ENCODE data around the gene CPA1. TPM values are rescaled to one million over a fixed set of nuclear protein-coding genes. Genes with fewer than 3 reads are reported as not detected.

Gene CPA1
- polyA plus RNA-seq, 1 donor (not counting 4 experiments of a cell fraction or from before 2014, with no cell fraction given) = not detected

- Histone ChIP-seq H3K36me3 (ENCODE audit: control insufficient read depth in 2 of 2, extremely low read depth in 1 of 2, insufficient read depth in 2 of 2, low read length in 2 of 2) (no peaks in the 10 kb centered on the region), H3K9me1 (ENCODE audit: control insufficient read depth, extremely low read depth, insufficient read depth, low read length) (no peaks in the 10 kb centered on the region), H3K9me3 (ENCODE audit: control insufficient read depth, low read depth, low read length) (peaks cover 4% of the 10 kb centered on the region), H3K4me1 (ENCODE audit: control insufficient read depth, extremely low read depth, insufficient read depth, low read length) (peaks cover 38% of the 10 kb centered on the region), H3K27me3 (ENCODE audit: control insufficient read depth, extremely low read depth, insufficient read depth, low read length) (no peaks in the 10 kb centered on the region), H3K4me3 (ENCODE audit: control insufficient read depth in 2 of 3, extremely low read depth in 1 of 3, insufficient read depth in 2 of 3, low read depth in 1 of 3, low read length in 3 of 3) (no peak overlapping the region), H3K4me2 (ENCODE audit: control insufficient read depth, extremely low read depth, insufficient read depth, low read depth, low read length) (no peak overlapping the region), H3K79me2 (ENCODE audit: control insufficient read depth, insufficient read depth, low read length) (no peaks in the 10 kb centered on the region), H3K27ac (ENCODE audit: control insufficient read depth, insufficient read depth, low read length) (no peak overlapping the region), H3K9ac (ENCODE audit: control insufficient read depth, extremely low read depth, insufficient read depth, low read length) (no peak overlapping the region), H4K20me1 (ENCODE audit: control insufficient read depth, extremely low read depth, insufficient read depth, low read length) (no peaks in the 10 kb centered on the region), H2AFZ (ENCODE audit: control insufficient read depth, low read length) (no peak overlapping the region)
- TF ChIP-seq CTCF (optimal IDR thresholded peaks at IDR 0.05 in 1 of 3, IDR thresholded peaks at IDR 0.05 in 1 of 3, conservative IDR thresholded peaks at IDR 0.05 in 1 of 3; ENCODE audit: extremely low read depth in 1 of 3, insufficient read depth in 2 of 3, low read length in 3 of 3) (no peak), EZH2 (IDR thresholded peaks at IDR 0.05; ENCODE audit: low read length) (no peak)
- DNase-seq (ENCODE audit: low read depth, low spot score) (no peak), FAIRE-seq (no peak)
- dilution Hi-C loops (cut with MboI; ENCODE audit: extremely low pct_ligation_motif_present, low sequenced_read_pairs) = no loop called here
These were observed 15.8 kb upstream of the CPA1 start for GRCh38 chr7:130364451-130364850.

GRCh38 chr7:130365088-130365487 lies 15.2 kb upstream of the CPA1 start:
- Histone ChIP-seq H4K20me1 (ENCODE audit: control insufficient read depth, extremely low read depth, insufficient read depth, low read length) (no peaks in the 10 kb centered on the region), H2AFZ (ENCODE audit: control insufficient read depth, low read length) (no peak overlapping the region), H3K4me2 (ENCODE audit: control insufficient read depth, extremely low read depth, insufficient read depth, low read depth, low read length) (no peak overlapping the region), H3K27me3 (ENCODE audit: control insufficient read depth, extremely low read depth, insufficient read depth, low read length) (no peaks in the 10 kb centered on the region), H3K36me3 (ENCODE audit: control insufficient read depth in 2 of 2, extremely low read depth in 1 of 2, insufficient read depth in 2 of 2, low read length in 2 of 2) (no peaks in the 10 kb centered on the region), H3K9me3 (ENCODE audit: control insufficient read depth, low read depth, low read length) (peaks cover 4% of the 10 kb centered on the region), H3K9ac (ENCODE audit: control insufficient read depth, extremely low read depth, insufficient read depth, low read length) (no peak overlapping the region), H3K9me1 (ENCODE audit: control insufficient read depth, extremely low read depth, insufficient read depth, low read length) (no peaks in the 10 kb centered on the region), H3K4me1 (ENCODE audit: control insufficient read depth, extremely low read depth, insufficient read depth, low read length) (peaks cover 40% of the 10 kb centered on the region), H3K27ac (ENCODE audit: control insufficient read depth, insufficient read depth, low read length) (no peak overlapping the region), H3K79me2 (ENCODE audit: control insufficient read depth, insufficient read depth, low read length) (no peaks in the 10 kb centered on the region), H3K4me3 (ENCODE audit: control insufficient read depth in 2 of 3, extremely low read depth in 1 of 3, insufficient read depth in 2 of 3, low read depth in 1 of 3, low read length in 3 of 3) (no peak overlapping the region)
- FAIRE-seq = no peak
- dilution Hi-C loops (cut with MboI; ENCODE audit: extremely low pct_ligation_motif_present, low sequenced_read_pairs) = no loop called here
- no peak for TF ChIP-seq CTCF (optimal IDR thresholded peaks at IDR 0.05 in 1 of 3, IDR thresholded peaks at IDR 0.05 in 1 of 3, conservative IDR thresholded peaks at IDR 0.05 in 1 of 3; ENCODE audit: extremely low read depth in 1 of 3, insufficient read depth in 2 of 3, low read length in 3 of 3)
- TF ChIP-seq EZH2 (IDR thresholded peaks at IDR 0.05; ENCODE audit: low read length) = no peak
- no peak for DNase-seq (ENCODE audit: low read depth, low spot score)
